Left lung (tissue), 10 donors: ENCODE data around the gene FCN1. TPM values are rescaled to one million over a fixed set of nuclear protein-coding genes. Genes with fewer than 3 reads are reported as not detected.
A peak's percentile ranks its signal among the peaks of the same experiment; 100 is the strongest.

Experiments
- ATAC-seq: fragments of 200-7000 bp; cut with Tn5 transposase; one replicate; pipeline ENCODE4 v1.9.1; 2020; ENCODE audit warnings: moderate library complexity
- DNase-seq, 4 donors: peaks; one replicate each; pipeline ENCODE4 v3.0.0-alpha.2; 2013 to 2020
- H3K27ac ChIP-seq, 2 donors: fragments of 200-600 bp; sonication (generic) in 1 of 2; one replicate each; pipeline versions ENCODE4 v1.5.0 to v1.8.0; 2020 to 2021
- H3K27me3 ChIP-seq, 2 donors: fragments of 200-600 bp; sonication (generic) in 1 of 2; one replicate each; pipeline versions ENCODE4 v1.5.0 to v1.8.0; 2020 to 2021
- H3K36me3 ChIP-seq, 2 donors: fragments of 200-600 bp; sonication (generic) in 1 of 2; one replicate each; pipeline versions ENCODE4 v1.5.0 to v1.8.0; 2020 to 2021
- H3K4me1 ChIP-seq, 2 donors: fragments of 200-600 bp; one replicate each; pipeline ENCODE4 v1.8.0; 2021
- H3K4me3 ChIP-seq, 2 donors: fragments of 200-600 bp; sonication (generic) in 1 of 2; one replicate each; pipeline versions ENCODE4 v1.5.0 to v1.8.0; 2020 to 2021; ENCODE audit warnings: mild to moderate bottlenecking in 1 of 2
- H3K9me3 ChIP-seq, 2 donors: fragments of 200-600 bp; sonication (generic) in 1 of 2; one replicate each; pipeline versions ENCODE4 v1.5.0 to v1.8.0; 2020 to 2021
- CTCF ChIP-seq, 2 donors: fragments of 200-600 bp; sonication (generic) in 1 of 2; IDR thresholded peaks; one replicate each; pipeline versions ENCODE4 v1.5.0 to v1.8.0; 2021; ENCODE audit warnings: antibody characterized with exemption in 2 of 2
- intact Hi-C, 2 donors: fragments of 100-400 bp; cut with DNase I; formaldehyde crosslinking; loops; one replicate each; pipeline versions ENCODE4 v1.11.2 to v1.14.2; 2022
- polyA plus RNA-seq, 6 donors: library from polyadenylated mRNA; unstranded; fragments of 120-200 nt; gene quantifications; one replicate each; pipeline ENCODE4 v1.2.1, GENCODE V29; 2013; ENCODE audit not compliant: insufficient read length in 6 of 6
- total RNA-seq, 2 donors: library from RNA; stranded (reverse); fragmentation: NEBNext Ultra II Directional; extraction: Animal tissue kit (Norgen Biotek cat#: 25700); gene quantifications; one replicate each; pipeline ENCODE4 v1.2.1, GENCODE V29; 2021
- donor health status: DM: no; HTN: yes; CAD: no.
- donor health status: DM: no; HTN: no; CAD: no.

Gene FCN1
- total and polyA plus RNA-seq, 8 donors: 3.4 to 72.1 (median 5.7) TPM

GRCh38 chr9:134887686-134888602 lies 29.8 kb downstream of the FCN1 start:
- H3K4me1 ChIP-seq: peaks cover 0 to 7% of the 10 kb centered on the region in 2 donors
- H3K36me3 ChIP-seq: no peaks in the 10 kb centered on the region
- ATAC-seq (no peak), DNase-seq (no peak)
- TF ChIP-seq CTCF (IDR thresholded peaks at IDR 0.05): no peak
- intact Hi-C loops: no loop called here
- H3K27me3 ChIP-seq: peaks cover 0 to 21% of the 10 kb centered on the region in 2 donors
- H3K4me3 ChIP-seq: no peak overlapping the region
- H3K9me3 ChIP-seq: no peaks in the 10 kb centered on the region
- no peak overlapping the region for H3K27ac ChIP-seq

GRCh38 chr9:134887219-134887618 lies 30.5 kb downstream of the FCN1 start:
- Histone ChIP-seq H3K27me3 (peaks cover 0 to 23% of the 10 kb centered on the region in 2 donors), H3K9me3 (no peaks in the 10 kb centered on the region), H3K27ac (no peak overlapping the region), H3K4me3 (no peak overlapping the region), H3K4me1 (peaks cover 0 to 7% of the 10 kb centered on the region in 2 donors), H3K36me3 (no peaks in the 10 kb centered on the region)
- DNase-seq (no peak), ATAC-seq (no peak)
- TF ChIP-seq CTCF (IDR thresholded peaks at IDR 0.05): no peak
- intact Hi-C loops: no loop called here

GRCh38 chr9:134886413-134886913 lies 31.2 kb downstream of the FCN1 start:
- Histone ChIP-seq H3K27me3 (peaks cover 0 to 27% of the 10 kb centered on the region in 2 donors), H3K27ac (no peak overlapping the region), H3K4me1 (peaks cover 0 to 4% of the 10 kb centered on the region in 2 donors), H3K36me3 (no peaks in the 10 kb centered on the region), H3K4me3 (no peak overlapping the region), H3K9me3 (no peaks in the 10 kb centered on the region)
- TF ChIP-seq CTCF (IDR thresholded peaks at IDR 0.05): no peak
- peak in 1 of 4 donors; percentile 53 for DNase-seq
- intact Hi-C loops: no loop called here
- no peak for ATAC-seq

GRCh38 chr9:134885679-134886412 lies 31.9 kb downstream of the FCN1 start:
- H3K27ac ChIP-seq: no peak overlapping the region
- no peak for TF ChIP-seq CTCF (IDR thresholded peaks at IDR 0.05)
- ATAC-seq (no peak), DNase-seq (peak in 1 of 4 donors; percentile 55)
- peaks cover 0 to 32% of the 10 kb centered on the region in 2 donors for H3K27me3 ChIP-seq
- no peaks in the 10 kb centered on the region for H3K9me3 ChIP-seq
- H3K36me3 ChIP-seq: no peaks in the 10 kb centered on the region
- no peak overlapping the region for H3K4me3 ChIP-seq
- H3K4me1 ChIP-seq: no peaks in the 10 kb centered on the region
- intact Hi-C loops: no loop called here
